Limb (tissue), 2 donors: Measurements from ENCODE around the gene TNP2.
"Not testable (repeated sequence)": the region's sequence is repeated elsewhere in the genome, so short reads cannot be mapped to it uniquely, and the experiment has no call there.

ENCODE experiments used
- DNase-seq, 2 donors: peaks; one replicate each; pipeline ENCODE4 v3.0.0-alpha.2; 2016; ENCODE audit errors: extremely low spot score in 2 of 2

TNP2 gene

GRCh38 chr16:11300560-11300892 lies 31.4 kb upstream of the TNP2 start:
- DNase-seq: no peak

GRCh38 chr16:11299865-11300559 lies 30.9 kb upstream of the TNP2 start:
- DNase-seq: no peak

GRCh38 chr16:11298950-11299547 lies 29.9 kb upstream of the TNP2 start:
- not testable (repeated sequence) for DNase-seq

GRCh38 chr16:11298143-11298900 lies 29.2 kb upstream of the TNP2 start:
- DNase-seq: no peak

GRCh38 chr16:11297492-11298142 lies 28.5 kb upstream of the TNP2 start:
- peak; percentile 53 to 67 for DNase-seq

- DNase-seq: no peak
These were observed 27.8 kb upstream of the TNP2 start for GRCh38 chr16:11296706-11297491.

GRCh38 chr16:11296351-11296705 lies 27.2 kb upstream of the TNP2 start:
- no peak for DNase-seq

- no peak for DNase-seq
These were observed 26.5 kb upstream of the TNP2 start for GRCh38 chr16:11295672-11296071.

- no peak for DNase-seq
These were observed 23.1 kb upstream of the TNP2 start for GRCh38 chr16:11292076-11292748.

GRCh38 chr16:11291091-11291703 lies 22.1 kb upstream of the TNP2 start:
- no peak for DNase-seq

- no peak for DNase-seq
These were observed 21.2 kb upstream of the TNP2 start for GRCh38 chr16:11290102-11290893.

GRCh38 chr16:11289696-11290095 lies 20.6 kb upstream of the TNP2 start:
- not testable (repeated sequence) for DNase-seq

GRCh38 chr16:11289202-11289601 lies 20.1 kb upstream of the TNP2 start:
- no peak for DNase-seq

GRCh38 chr16:11285842-11286241 lies 16.7 kb upstream of the TNP2 start:
- DNase-seq: no peak

GRCh38 chr16:11283820-11284248 lies 14.7 kb upstream of the TNP2 start:
- DNase-seq: no peak

GRCh38 chr16:11280616-11281522 lies 11.7 kb upstream of the TNP2 start, which contains the start of gene PRM1:
TSS of gene PRM1 (minus strand) at chr16:11281330. CDS start at chr16:11281238, 92 bp downstream.
- DNase-seq: no peak

- no peak for DNase-seq
These were observed 9.8 kb upstream of the TNP2 start for GRCh38 chr16:11278681-11279628.
